HEK293 (cell line): Measurements from ENCODE around the gene VWA3B.
"Not testable (repeated sequence)": the region's sequence is repeated elsewhere in the genome, so short reads cannot be mapped to it uniquely, and the experiment has no call there.

Experiments
- CTCF ChIA-PET: fragments of 350-600 bp; formaldehyde crosslinking; extraction: SDS; loops from one replicate; lab custom pipeline; 2021; ENCODE audit warnings: antibody characterized with exemption; lab: Yijun Ruan, JAX
- POLR2A ChIA-PET: fragments of 300-600 bp; formaldehyde crosslinking; extraction: SDS; loops from one replicate; lab custom pipeline; 2020; ENCODE audit warnings: antibody characterized with exemption, inconsistent platforms; lab: Yijun Ruan, JAX
- H3K27ac ChIP-seq: fragments of 200-500 bp; sonication (Bioruptor generic); 2 replicates; pipeline ENCODE4 v1.5.1; 2014; ENCODE audit warnings: low read depth, low read length, control low read depth, inconsistent platforms; ENCODE audit errors: extremely low read depth
- H3K36me3 ChIP-seq, 2 experiments: fragments of 200-500 bp in 1 of 2; sonication (Bioruptor generic) in 1 of 2; 1 replicate in 1 of 2; 2 replicates in 1 of 2; pipeline ENCODE4 v1.5.1; 2014 to 2017; ENCODE audit warnings: inconsistent platforms in 2 of 2, low read length in 2 of 2; ENCODE audit not compliant: control insufficient read depth in 2 of 2, insufficient read depth in 1 of 2
- H3K4me1 ChIP-seq: fragments of 200-500 bp; sonication (Bioruptor generic); 2 replicates; pipeline ENCODE4 v1.5.1; 2014; ENCODE audit warnings: mild to moderate bottlenecking, low read length, inconsistent platforms; ENCODE audit not compliant: control insufficient read depth, insufficient read depth
- H3K4me3 ChIP-seq: 2 replicates; pipeline ENCODE4 v1.5.1; 2011; ENCODE audit warnings: low read depth, mild to moderate bottlenecking, control low read depth, low read length, moderate library complexity
- H3K9me3 ChIP-seq: fragments of 200-500 bp; sonication (Bioruptor generic); 2 replicates; pipeline ENCODE4 v1.5.1; 2014; ENCODE audit warnings: low read depth, low read length, inconsistent platforms; ENCODE audit not compliant: control insufficient read depth, insufficient read depth
- KLF9 ChIP-seq: fragments of 450-650 bp; formaldehyde crosslinking; IDR thresholded peaks from 2 replicates; pipeline ENCODE4 v1.5.1; 2016; ENCODE audit warnings: missing biosample characterization, missing genetic modification characterization, low read depth
- SETDB1 ChIP-seq: IDR thresholded peaks from one replicate; pipeline ENCODE4 v1.6.1; 2017; ENCODE audit warnings: mild to moderate bottlenecking, low read length, moderate library complexity, mixed read lengths; ENCODE audit not compliant: insufficient read length
- SP7 ChIP-seq: fragments of 450-650 bp; formaldehyde crosslinking; IDR thresholded peaks from 2 replicates; pipeline ENCODE4 v1.5.1; 2016; ENCODE audit warnings: missing biosample characterization, missing genetic modification characterization
- ZFP41 ChIP-seq: fragments of 450-650 bp; formaldehyde crosslinking; IDR thresholded peaks from 2 replicates; pipeline ENCODE4 v1.5.1; 2016; ENCODE audit warnings: missing biosample characterization, missing genetic modification characterization, borderline replicate concordance
- ZIC2 ChIP-seq: fragments of 450-650 bp; formaldehyde crosslinking; IDR thresholded peaks from 2 replicates; pipeline ENCODE4 v1.5.1; 2016; ENCODE audit warnings: missing biosample characterization, missing genetic modification characterization
- ZNF138 ChIP-seq: fragments of 450-650 bp; formaldehyde crosslinking; IDR thresholded peaks from 2 replicates; pipeline ENCODE4 v1.5.1; 2016; ENCODE audit warnings: missing biosample characterization, missing genetic modification characterization, borderline replicate concordance
- ZNF211 ChIP-seq: fragments of 450-650 bp; formaldehyde crosslinking; IDR thresholded peaks from 2 replicates; pipeline ENCODE4 v1.5.1; 2016; ENCODE audit warnings: low read depth, missing biosample characterization, missing genetic modification characterization
- ZNF223 ChIP-seq: fragments of 450-650 bp; formaldehyde crosslinking; IDR thresholded peaks from 2 replicates; pipeline ENCODE4 v1.5.1; 2016; ENCODE audit warnings: missing biosample characterization, missing genetic modification characterization
- ZNF266 ChIP-seq: fragments of 450-650 bp; formaldehyde crosslinking; IDR thresholded peaks from 2 replicates; pipeline ENCODE4 v1.5.1; 2016; ENCODE audit warnings: missing biosample characterization, missing genetic modification characterization, low read depth
- ZNF416 ChIP-seq: fragments of 450-650 bp; formaldehyde crosslinking; IDR thresholded peaks from 2 replicates; pipeline ENCODE4 v1.5.1; 2016; ENCODE audit warnings: missing biosample characterization, missing genetic modification characterization
- ZNF423 ChIP-seq: fragments of 450-650 bp; formaldehyde crosslinking; IDR thresholded peaks from 2 replicates; pipeline ENCODE4 v1.5.1; 2016; ENCODE audit warnings: missing biosample characterization, missing genetic modification characterization
- ZNF530 ChIP-seq: fragments of 450-650 bp; formaldehyde crosslinking; IDR thresholded peaks from 2 replicates; pipeline ENCODE4 v1.5.1; 2016; ENCODE audit warnings: low read depth, missing biosample characterization, missing genetic modification characterization
- ZNF629 ChIP-seq: fragments of 450-650 bp; formaldehyde crosslinking; IDR thresholded peaks from 2 replicates; pipeline ENCODE4 v1.5.1; 2017; ENCODE audit warnings: missing biosample characterization, missing genetic modification characterization
- ZNF660 ChIP-seq: fragments of 450-650 bp; IDR thresholded peaks from 2 replicates; pipeline ENCODE4 v1.5.1; 2018; ENCODE audit warnings: missing biosample characterization, mild to moderate bottlenecking, missing genetic modification characterization
- ZNF677 ChIP-seq: fragments of 450-650 bp; IDR thresholded peaks from 2 replicates; pipeline ENCODE4 v1.5.0; 2018; ENCODE audit warnings: missing biosample characterization, mild to moderate bottlenecking, missing genetic modification characterization, moderate library complexity
- ZNF707 ChIP-seq: fragments of 450-650 bp; formaldehyde crosslinking; IDR thresholded peaks from 2 replicates; pipeline ENCODE4 v1.5.1; 2016; ENCODE audit warnings: missing biosample characterization, missing genetic modification characterization
- ZNF768 ChIP-seq: fragments of 450-650 bp; formaldehyde crosslinking; IDR thresholded peaks from 2 replicates; pipeline ENCODE4 v1.5.1; 2018; ENCODE audit warnings: missing biosample characterization, mild to moderate bottlenecking, missing genetic modification characterization
- ZSCAN30 ChIP-seq: fragments of 450-650 bp; IDR thresholded peaks from 2 replicates; pipeline ENCODE4 v1.5.1; 2018; ENCODE audit warnings: missing biosample characterization, mild to moderate bottlenecking, missing genetic modification characterization, moderate library complexity
- TF ChIP-seq, protein P1 (sequence below): fragments of 450-650 bp; formaldehyde crosslinking; conservative IDR thresholded peaks from 2 replicates; pipeline ENCODE4 v1.5.1; 2016; ENCODE audit warnings: low read depth, missing biosample characterization, missing genetic modification characterization
- TF ChIP-seq, protein P2 (sequence below): fragments of 450-650 bp; formaldehyde crosslinking; IDR thresholded peaks from 2 replicates; pipeline ENCODE4 v1.5.1; 2016; ENCODE audit warnings: missing biosample characterization, missing genetic modification characterization
- TF ChIP-seq, protein P3 (sequence below): fragments of 450-650 bp; formaldehyde crosslinking; IDR thresholded peaks from 2 replicates; pipeline ENCODE4 v1.5.1; 2016; ENCODE audit warnings: missing biosample characterization, missing genetic modification characterization, low read depth
- TF ChIP-seq, protein P4 (sequence below): fragments of 450-650 bp; formaldehyde crosslinking; IDR thresholded peaks from 2 replicates; pipeline ENCODE4 v1.5.1; 2016; ENCODE audit warnings: missing biosample characterization, missing genetic modification characterization

The VWA3B gene

DNA sequence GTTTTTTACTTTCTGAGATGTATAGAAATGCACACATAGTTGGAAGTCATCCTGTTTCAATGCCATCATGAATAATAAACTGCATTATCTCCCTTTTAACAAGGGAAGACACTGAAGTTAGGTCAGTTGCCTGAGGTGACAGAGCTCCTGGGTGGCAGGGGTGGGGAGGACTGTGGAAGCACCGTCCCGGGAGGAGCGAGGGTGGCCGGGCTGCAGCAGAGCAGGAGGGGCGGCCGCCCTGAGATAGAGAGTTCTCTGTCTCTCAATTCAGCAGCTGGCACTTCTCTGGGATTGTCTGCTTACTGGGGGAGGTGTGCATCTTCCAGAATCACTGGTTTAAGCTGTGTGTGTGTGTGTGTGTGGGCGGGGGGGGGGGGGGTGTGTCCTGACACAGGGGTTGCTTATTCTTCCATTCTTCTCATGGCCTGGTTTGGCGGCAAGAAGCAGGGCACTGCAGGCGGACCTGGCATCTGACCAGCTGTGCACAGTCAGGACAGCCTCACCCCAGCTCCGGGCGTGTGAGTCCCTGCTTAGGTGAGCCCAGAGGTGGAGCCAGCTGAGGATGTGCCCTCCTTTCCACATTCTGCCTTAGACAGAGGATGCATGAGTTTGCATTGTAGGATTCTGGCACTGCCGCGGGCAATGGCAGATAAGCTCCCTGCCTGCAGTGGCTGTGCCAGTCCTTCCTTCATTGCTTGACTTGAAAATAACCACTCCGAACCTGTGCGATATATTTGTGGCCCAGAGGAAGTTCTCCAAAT is 40.4 kb downstream of the VWA3B start:
- TF ChIP-seq, protein P1, sequence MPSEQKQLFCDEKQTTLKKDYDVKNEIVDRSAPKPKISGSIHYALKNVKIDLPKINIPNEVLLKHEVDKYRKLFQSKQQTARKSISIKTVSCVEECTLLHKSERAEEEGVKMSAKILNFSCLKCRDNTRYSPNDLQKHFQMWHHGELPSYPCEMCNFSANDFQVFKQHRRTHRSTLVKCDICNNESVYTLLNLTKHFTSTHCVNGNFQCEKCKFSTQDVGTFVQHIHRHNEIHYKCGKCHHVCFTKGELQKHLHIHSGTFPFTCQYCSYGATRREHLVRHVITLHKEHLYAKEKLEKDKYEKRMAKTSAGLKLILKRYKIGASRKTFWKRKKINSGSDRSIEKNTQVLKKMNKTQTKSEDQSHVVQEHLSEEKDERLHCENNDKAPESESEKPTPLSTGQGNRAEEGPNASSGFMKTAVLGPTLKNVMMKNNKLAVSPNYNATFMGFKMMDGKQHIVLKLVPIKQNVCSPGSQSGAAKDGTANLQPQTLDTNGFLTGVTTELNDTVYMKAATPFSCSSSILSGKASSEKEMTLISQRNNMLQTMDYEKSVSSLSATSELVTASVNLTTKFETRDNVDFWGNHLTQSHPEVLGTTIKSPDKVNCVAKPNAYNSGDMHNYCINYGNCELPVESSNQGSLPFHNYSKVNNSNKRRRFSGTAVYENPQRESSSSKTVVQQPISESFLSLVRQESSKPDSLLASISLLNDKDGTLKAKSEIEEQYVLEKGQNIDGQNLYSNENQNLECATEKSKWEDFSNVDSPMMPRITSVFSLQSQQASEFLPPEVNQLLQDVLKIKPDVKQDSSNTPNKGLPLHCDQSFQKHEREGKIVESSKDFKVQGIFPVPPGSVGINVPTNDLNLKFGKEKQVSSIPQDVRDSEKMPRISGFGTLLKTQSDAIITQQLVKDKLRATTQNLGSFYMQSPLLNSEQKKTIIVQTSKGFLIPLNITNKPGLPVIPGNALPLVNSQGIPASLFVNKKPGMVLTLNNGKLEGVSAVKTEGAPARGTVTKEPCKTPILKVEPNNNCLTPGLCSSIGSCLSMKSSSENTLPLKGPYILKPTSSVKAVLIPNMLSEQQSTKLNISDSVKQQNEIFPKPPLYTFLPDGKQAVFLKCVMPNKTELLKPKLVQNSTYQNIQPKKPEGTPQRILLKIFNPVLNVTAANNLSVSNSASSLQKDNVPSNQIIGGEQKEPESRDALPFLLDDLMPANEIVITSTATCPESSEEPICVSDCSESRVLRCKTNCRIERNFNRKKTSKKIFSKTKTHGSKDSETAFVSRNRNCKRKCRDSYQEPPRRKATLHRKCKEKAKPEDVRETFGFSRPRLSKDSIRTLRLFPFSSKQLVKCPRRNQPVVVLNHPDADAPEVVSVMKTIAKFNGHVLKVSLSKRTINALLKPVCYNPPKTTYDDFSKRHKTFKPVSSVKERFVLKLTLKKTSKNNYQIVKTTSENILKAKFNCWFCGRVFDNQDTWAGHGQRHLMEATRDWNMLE (tag by site-specific recombination) = no peak
- no peak for TF ChIP-seq ZNF211 (tag by site-specific recombination)
- Histone ChIP-seq H3K9me3 (no peaks in the 10 kb centered on the region), H3K27ac (no peak overlapping the region), H3K36me3 (no peaks in the 10 kb centered on the region), H3K4me1 (no peaks in the 10 kb centered on the region), H3K4me3 (no peak overlapping the region)
- ChIA-PET CTCF (interaction anchor here (0.6 kb wide), 1 partner anchor 423 kb away, joined by 3 read pairs; no protein-coding TSS in a partner anchor), POLR2A (no interaction called here)

DNA sequence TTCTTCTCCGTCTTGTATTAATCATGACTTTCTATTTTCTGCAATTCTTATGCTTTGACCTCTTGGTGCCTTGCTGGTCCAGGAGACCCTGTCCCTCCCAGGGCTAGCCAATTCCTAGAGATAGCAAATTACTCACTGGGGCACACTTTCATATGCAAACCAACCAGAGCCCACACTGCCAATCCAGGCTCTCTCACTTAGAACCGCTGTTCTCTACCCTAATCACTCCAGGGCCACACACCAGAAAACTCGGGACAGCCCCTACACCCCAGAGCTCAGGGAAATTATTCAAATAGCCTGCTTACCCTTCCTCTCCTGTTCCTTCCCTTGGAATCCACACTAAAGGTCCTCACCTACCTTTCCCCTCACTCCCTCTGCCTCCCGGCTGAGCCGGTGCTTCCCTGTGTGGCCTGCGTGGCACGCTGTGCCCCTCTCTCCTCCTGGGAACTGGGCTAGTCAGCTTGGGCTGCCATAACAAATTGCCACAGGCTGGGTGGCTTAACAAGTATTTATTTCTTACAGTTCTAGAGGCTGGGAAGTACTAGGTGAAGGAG is 41.7 kb downstream of the VWA3B start:
- H3K9me3 ChIP-seq = no peaks in the 10 kb centered on the region
- no peaks in the 10 kb centered on the region for H3K36me3 ChIP-seq
- TF ChIP-seq, protein P2, sequence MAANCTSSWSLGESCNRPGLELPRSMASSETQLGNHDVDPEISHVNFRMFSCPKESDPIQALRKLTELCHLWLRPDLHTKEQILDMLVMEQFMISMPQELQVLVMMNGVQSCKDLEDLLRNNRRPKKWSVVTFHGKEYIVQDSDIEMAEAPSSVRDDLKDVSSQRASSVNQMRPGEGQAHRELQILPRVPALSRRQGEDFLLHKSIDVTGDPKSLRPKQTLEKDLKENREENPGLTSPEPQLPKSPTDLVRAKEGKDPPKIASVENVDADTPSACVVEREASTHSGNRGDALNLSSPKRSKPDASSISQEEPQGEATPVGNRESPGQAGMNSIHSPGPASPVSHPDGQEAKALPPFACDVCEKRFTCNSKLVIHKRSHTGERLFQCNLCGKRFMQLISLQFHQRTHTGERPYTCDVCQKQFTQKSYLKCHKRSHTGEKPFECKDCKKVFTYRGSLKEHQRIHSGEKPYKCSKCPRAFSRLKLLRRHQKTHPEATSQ = no peak
- TF ChIP-seq KLF9 (no peak), ZNF138 (no peak), ZNF416 (tag by site-specific recombination) (no peak), ZIC2 (no peak), ZNF677 (no peak), ZNF266 (no peak), ZNF423 (tag by site-specific recombination) (no peak), ZNF629 (no peak), ZNF660 (tag by site-specific recombination) (no peak), ZNF530 (tag by site-specific recombination) (no peak), SP7 (tag by site-specific recombination) (no peak), ZFP41 (no peak), ZNF223 (tag by site-specific recombination) (no peak), ZNF707 (no peak), ZSCAN30 (no peak), ZNF768 (tag by site-specific recombination) (no peak), SETDB1 (no peak)
- TF ChIP-seq, protein P3, sequence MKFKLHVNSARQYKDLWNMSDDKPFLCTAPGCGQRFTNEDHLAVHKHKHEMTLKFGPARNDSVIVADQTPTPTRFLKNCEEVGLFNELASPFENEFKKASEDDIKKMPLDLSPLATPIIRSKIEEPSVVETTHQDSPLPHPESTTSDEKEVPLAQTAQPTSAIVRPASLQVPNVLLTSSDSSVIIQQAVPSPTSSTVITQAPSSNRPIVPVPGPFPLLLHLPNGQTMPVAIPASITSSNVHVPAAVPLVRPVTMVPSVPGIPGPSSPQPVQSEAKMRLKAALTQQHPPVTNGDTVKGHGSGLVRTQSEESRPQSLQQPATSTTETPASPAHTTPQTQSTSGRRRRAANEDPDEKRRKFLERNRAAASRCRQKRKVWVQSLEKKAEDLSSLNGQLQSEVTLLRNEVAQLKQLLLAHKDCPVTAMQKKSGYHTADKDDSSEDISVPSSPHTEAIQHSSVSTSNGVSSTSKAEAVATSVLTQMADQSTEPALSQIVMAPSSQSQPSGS = no peak
- TF ChIP-seq, protein P4, sequence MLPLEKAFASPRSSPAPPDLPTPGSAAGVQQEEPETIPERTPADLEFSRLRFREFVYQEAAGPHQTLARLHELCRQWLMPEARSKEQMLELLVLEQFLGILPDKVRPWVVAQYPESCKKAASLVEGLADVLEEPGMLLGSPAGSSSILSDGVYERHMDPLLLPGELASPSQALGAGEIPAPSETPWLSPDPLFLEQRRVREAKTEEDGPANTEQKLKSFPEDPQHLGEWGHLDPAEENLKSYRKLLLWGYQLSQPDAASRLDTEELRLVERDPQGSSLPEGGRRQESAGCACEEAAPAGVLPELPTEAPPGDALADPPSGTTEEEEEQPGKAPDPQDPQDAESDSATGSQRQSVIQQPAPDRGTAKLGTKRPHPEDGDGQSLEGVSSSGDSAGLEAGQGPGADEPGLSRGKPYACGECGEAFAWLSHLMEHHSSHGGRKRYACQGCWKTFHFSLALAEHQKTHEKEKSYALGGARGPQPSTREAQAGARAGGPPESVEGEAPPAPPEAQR (tag by site-specific recombination) = no peak
- H3K4me3 ChIP-seq = no peak overlapping the region
- POLR2A ChIA-PET = no interaction called here
- H3K27ac ChIP-seq = no peak overlapping the region
- no peaks in the 10 kb centered on the region for H3K4me1 ChIP-seq
- CTCF ChIA-PET = no interaction called here

DNA sequence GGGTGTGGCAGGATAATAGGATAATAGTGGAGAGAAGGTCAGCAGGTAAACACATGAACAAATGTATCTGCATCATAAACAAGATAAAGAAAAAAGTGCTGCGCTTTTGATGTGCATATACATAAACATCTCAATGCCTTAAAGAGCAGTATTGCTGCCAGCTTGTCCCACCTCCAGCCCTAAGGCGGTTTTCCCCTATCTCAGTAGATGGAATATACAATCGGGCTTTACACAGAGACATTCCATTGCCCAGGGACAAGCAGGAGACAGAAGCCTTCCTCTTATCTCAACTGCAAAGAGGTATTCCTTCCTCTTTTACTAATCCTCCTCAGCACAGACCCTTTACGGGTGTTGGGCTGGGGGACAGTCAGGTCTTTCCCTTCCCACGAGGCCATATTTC is 43.1 kb downstream of the VWA3B start:
- H3K36me3 ChIP-seq, H3K4me3 ChIP-seq, H3K27ac ChIP-seq, POLR2A ChIA-PET, H3K4me1 ChIP-seq, H3K9me3 ChIP-seq, CTCF ChIA-PET: not testable (repeated sequence)
